ENCODE measurements around the gene WDR45B. TPM values are rescaled to one million over a fixed set of nuclear protein-coding genes. Genes with fewer than 3 reads are reported as not detected.

The WDR45B gene
- 10 to 100 TPM; 67.1 to 77.9 TPM for total RNA-seq
- long read RNA-seq, transcript WDR45B-201 (10 exons, 2,587 nt) = major isoform, 92 of 135 reads
- long read RNA-seq, partial matches to known transcripts = 13 of 135 reads
- long read RNA-seq, other reads (novel, unspliced or antisense) = 26 of 135 reads

DNA sequence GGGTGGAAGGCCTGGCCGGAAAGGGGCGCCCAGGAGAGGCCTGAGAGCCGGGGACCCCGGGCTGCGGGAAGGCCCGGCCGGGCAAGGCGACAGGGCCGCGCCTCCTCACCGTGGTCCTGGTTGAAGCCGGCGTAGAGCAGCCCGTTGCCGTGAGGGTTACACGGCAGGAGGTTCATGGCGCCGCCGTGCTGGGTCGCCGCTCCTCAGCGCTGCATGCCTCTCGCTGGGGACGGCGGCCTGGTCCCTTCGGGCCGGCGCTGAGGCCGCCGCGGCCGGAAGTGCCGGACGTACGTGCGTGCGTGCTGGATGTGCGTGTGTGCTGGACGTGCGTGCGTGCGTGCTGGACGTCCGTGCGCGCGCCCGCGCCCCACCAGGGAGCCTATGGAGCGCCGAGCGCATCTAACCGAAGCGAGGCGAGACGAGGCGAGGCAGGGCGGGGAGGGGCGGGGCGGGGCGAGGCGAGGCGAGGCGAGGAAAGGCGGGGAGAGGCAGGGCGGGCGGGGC is at the start of gene WDR45B:
Gene WDR45B (minus strand): TSS at position 280 of the 504 bp plus-strand sequence. CDS start 104 bp downstream, at position 176.
- ATAC-seq (peak; percentile 94), DNase-seq (peak; percentile 95 to 97)
- intact Hi-C loops (cut with DNase I, micrococcal nuclease) = no loop called here

- ATAC-seq (no peak), DNase-seq (no peak)
- intact Hi-C loops (cut with DNase I, micrococcal nuclease) = no loop called here
Measured at GRCh38 chr17:82697808-82698064, 49.5 kb upstream of the WDR45B start.

GRCh38 chr17:82696916-82697807 is 48.9 kb upstream of the WDR45B start:
- intact Hi-C loops (cut with DNase I, micrococcal nuclease) = no loop called here
- ATAC-seq (no peak), DNase-seq (peak in 1 of 2 donors; percentile 26)

DNA sequence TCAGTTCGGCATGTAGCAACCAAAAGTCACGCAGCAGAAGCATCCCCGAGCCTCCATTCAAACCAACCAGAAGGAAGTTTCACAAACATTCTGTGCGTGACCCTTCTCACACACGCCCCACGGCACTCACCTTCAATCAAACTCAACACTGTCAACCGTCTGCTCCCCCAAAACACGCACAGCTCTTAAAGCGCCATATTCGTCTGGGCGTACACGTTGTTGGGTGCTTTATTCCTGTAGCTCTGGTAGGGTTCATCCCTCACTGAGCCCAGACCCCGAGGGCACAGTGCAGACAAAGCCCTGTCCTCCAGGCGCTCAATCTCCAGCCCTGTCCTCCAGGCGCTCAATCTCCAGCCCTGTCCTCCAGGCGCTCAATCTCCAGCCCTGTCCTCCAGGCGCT is 48.0 kb upstream of the WDR45B start:
- DNase-seq = no peak
- no peak for ATAC-seq
- intact Hi-C loops (cut with DNase I, micrococcal nuclease) = no loop called here

DNA sequence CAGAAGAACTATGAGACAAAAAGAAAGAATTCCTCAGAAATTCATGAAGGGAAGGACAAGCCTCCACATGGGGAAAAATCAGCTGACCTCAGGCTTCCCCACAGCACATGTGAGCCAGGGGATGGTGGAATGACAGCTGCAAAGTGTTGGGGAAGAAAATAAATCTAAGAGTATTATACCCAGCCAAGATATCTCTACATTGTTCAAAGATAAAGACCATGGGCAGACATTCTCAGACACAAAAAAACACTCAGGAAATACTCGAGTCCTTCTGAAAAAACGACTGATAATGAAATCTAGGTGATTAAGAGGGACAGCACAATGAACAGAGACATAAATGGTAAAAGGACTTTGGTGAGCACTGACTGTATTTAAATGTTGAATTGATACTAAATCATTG is 46.4 kb upstream of the WDR45B start:
- intact Hi-C loops (cut with DNase I, micrococcal nuclease) = no loop called here

GRCh38 chr17:82693168-82693867 is 45.1 kb upstream of the WDR45B start:
- ATAC-seq (no peak), DNase-seq (no peak)
- intact Hi-C loops (cut with DNase I, micrococcal nuclease) = no loop called here

More for the DNA sequence above, 46.4 kb upstream of the WDR45B start:
- DNase-seq (no peak), ATAC-seq (no peak)

DNA sequence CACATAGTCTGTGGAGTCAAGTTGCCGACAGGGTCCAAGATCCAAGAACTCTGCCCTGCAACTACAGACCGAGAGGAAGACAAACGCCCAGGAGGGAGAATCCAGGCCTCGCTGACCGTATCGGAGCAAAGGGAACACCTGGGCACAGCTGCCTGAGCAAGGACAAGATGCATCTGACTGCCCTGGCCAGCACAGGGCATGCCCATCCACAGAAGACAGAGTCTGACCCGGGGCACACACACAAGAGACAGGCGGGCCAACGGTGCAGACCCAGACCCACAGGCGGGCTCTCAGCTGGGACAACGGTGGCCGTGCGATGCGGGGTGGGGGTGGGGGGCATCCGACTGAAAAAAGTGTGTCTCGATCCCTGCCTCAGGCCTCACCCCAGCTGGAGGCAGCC is 44.0 kb upstream of the WDR45B start:
- DNase-seq = no peak
- ATAC-seq = no peak
- intact Hi-C loops (cut with DNase I, micrococcal nuclease) = no loop called here

GRCh38 chr17:82691714-82692113 is 43.5 kb upstream of the WDR45B start:
- ATAC-seq = no peak
- intact Hi-C loops (cut with DNase I, micrococcal nuclease) = no loop called here
- no peak for DNase-seq

GRCh38 chr17:82690786-82691489 is 42.7 kb upstream of the WDR45B start:
- intact Hi-C loops (cut with DNase I, micrococcal nuclease) = no loop called here
- no peak for DNase-seq

DNA sequence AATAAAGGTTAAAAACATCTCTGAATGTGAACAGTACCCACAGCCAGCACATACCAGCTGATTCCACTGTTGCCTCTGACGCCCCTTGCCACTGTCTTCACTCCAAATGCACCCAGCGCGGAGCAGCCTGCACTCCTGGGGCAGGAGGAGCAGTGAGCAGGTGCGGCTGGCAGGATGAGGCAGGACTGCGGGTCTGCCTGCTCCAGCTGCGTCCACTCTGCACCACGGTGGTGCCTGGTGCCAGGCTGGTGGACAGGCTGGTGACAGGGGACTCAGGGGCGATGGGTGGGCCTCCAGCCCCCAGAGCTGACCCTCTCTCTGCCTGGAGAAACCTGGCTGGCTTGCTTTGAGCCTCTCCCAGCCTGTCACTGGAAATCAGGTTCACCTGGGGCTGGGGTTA is 40.8 kb upstream of the WDR45B start:
- ATAC-seq (no peak), DNase-seq (no peak)
- intact Hi-C loops (cut with DNase I, micrococcal nuclease) = no loop called here

More at GRCh38 chr17:82690786-82691489, 42.7 kb upstream of the WDR45B start:
- no peak for ATAC-seq

GRCh38 chr17:82687871-82688270 is 39.6 kb upstream of the WDR45B start:
- ATAC-seq (no peak), DNase-seq (no peak)
- intact Hi-C loops (cut with DNase I, micrococcal nuclease) = no loop called here

- no peak for DNase-seq
- no peak for ATAC-seq
- intact Hi-C loops (cut with DNase I, micrococcal nuclease) = no loop called here
Measured at GRCh38 chr17:82687375-82687861, 39.2 kb upstream of the WDR45B start.

DNA sequence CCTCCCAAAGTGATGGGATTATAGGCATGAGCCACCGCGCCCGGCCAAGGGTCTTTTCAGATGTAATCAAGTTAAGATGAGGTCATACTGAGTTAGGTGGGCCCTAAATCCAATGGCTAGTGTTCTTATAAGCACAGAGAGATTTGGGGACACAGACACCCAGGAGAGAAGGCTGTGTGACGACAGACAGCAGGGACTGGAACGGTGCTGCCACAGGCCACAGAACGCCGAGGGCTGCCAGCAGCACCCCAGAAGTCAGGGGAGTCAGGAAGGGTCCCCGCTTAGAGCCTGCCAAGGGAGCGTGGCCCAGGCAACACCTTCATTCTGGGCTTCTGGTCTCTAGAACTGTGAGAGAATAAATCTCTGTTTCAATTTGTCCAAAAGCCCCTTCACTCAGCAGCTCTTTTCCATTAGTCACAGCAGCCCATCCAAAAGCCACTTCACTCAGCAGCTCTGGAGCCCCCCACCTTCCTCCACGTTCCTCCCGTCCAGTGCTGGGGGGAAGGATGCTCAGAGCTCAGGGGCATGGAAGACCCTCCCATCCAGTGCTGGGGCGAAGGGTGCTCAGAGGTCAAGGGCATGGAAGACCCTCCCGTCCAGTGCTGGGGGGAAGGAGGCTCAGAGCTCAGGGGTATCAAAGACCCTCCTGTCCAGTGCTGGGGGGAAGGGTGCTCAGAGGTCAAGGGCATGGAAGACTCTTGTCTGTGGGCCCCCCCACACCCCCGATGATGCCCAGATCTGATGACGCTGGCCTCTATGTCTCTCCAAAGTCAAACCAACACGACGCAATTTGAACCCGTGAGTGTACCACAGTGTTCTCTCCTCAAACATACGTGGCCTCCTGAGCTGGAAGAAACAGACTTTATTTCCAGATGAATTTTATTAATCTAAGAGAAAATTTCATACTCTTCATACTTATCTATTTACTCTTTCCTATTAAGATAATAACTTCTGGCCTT is 38.4 kb upstream of the WDR45B start:
- intact Hi-C loops (cut with DNase I, micrococcal nuclease) = no loop called here
- ATAC-seq (no peak), DNase-seq (no peak)

DNA sequence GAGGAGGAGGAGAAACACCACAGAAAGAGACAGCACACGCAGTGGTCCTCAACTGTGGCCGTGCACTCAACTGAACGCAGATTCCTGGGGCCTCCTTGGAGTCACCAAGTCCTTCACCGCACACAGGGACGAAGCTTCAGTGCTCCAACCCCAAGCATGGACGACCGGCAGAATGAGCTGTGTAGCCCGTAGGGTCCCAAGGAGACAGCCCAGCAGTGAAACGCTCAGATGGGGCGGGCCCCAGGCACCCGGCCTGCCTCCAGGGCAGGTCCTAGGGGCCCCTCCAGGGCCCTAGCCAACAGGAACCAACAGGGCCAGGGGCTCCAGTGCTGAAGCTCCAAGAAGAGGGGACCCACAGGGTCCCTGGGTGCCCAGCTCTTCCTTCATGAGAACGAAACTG is 37.0 kb upstream of the WDR45B start:
- intact Hi-C loops (cut with DNase I, micrococcal nuclease) = no loop called here
- no peak for DNase-seq
- no peak for ATAC-seq

DNA sequence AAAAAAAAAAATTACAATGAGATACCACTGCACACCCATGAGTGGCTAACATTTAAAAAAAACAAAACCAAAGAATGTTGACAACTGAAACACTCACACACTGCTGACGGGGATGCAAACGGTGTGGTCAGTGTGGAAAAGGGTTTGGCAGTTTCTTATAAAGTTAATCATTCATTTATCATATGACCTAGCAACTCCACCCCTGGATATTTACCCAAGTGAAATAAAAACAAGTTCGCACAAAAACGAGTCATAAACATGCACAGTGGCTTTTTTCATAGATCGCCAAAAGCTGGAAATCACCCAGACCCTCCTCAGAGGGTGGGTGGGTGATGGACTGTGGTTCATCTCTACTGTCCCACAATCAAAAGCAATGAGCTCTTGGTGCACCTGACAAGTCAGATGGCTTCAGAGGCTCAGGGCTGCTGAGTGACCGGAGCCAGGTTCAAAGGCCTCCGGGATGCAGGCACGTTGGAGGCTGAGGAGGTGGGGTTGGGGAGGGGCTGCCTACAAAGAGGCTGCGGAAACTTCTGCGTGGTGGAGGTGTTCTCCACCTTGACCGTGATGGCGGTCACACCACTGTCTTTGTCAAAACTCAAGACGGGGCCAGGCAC is 36.1 kb upstream of the WDR45B start:
- intact Hi-C loops (cut with DNase I, micrococcal nuclease) = no loop called here
- DNase-seq = peak; percentile 78 to 83
- peak; percentile 88 for ATAC-seq

DNA sequence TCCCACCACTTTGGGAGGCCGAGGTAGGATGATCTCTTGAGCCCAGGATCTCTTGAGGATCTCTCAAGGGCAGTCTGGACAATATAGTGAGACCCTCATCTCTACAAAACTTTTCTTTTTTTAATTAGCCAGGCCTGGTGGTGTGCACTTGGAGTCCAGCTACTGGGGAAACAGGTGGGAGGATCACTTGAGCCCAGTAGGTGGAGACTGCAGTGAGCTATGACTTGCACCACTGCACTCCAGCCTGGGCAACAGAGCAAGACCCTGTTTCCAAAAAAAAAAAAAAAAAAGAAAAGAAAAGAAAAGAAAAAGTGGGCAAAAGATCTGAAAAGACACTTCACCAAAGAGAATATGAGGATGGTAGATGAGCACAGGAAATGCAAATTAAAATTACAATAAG is 35.3 kb upstream of the WDR45B start:
- intact Hi-C loops (cut with DNase I, micrococcal nuclease) = no loop called here
- ATAC-seq = no peak
- DNase-seq = no peak

DNA sequence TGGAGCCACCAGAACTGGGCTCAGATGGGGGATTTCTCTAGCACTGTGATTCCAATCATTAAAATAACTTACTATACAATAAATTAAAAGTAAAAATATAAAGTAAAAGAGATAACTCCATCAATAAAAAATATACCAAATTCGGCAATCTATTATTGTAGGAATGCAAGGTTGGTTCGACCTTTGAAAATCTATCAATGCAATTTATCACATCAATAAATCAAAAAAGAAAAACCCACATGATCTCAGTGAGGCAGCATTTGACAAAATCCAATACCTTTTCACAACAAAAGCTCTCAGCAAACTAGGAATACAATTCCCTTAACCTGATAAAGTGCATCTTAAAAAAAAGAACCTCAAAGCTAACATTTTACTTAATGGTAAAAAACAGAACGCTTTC is 33.3 kb upstream of the WDR45B start:
- ATAC-seq (no peak), DNase-seq (no peak)
- intact Hi-C loops (cut with DNase I, micrococcal nuclease) = no loop called here

All from left colon (tissue), 2 donors.